GM12892 (cell line): ENCODE measurements around the gene ATP9B.

Source experiments
- POLR2A ChIP-seq: IDR thresholded peaks from 2 replicates; pipeline ENCODE4 v1.6.1; 2011; ENCODE audit warnings: low read depth, low read length, control low read depth
- POLR2AphosphoS5 ChIP-seq: IDR thresholded peaks from 2 replicates; pipeline ENCODE4 v1.6.1; 2011; ENCODE audit warnings: low read depth, low read length, control low read depth

DNA sequence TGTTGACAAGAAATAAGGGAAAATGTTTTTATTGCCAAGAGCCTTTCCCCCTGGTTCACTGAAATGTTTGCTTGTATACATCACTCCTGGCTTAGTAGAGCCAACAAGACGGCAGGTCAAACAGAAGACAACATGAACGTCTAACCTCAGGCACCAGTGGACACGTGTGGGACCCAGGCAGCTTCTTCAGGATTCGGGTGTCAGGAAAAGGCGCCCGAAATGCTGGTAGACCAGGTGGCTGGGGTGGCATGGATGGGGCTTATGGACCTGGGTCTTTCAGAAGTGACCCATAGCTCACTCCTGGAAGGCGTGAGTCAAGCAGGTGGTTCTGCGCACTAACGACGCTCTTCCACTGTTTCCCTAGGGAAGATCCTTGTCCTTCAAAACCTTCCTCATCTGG lies 303.3 kb downstream of the ATP9B start:
- TF ChIP-seq POLR2AphosphoS5 (no peak), POLR2A (no peak)
